GM18951 (cell line): ENCODE measurements around the gene LYST.
"Not testable (repeated sequence)": the region's sequence is repeated elsewhere in the genome, so short reads cannot be mapped to it uniquely, and the experiment has no call there.

ENCODE experiments used
- POLR2A ChIP-seq: IDR thresholded peaks from 4 replicates; pipeline ENCODE4 v1.6.1; 2011; ENCODE audit warnings: mild to moderate bottlenecking; ENCODE audit not compliant: insufficient read length, insufficient read depth; ENCODE audit errors: extremely low read depth
- in situ Hi-C: fragments of 300-500 bp; cut with MboI; formaldehyde crosslinking; loops from one replicate; pipeline ENCODE4 v1.12.0; 2022; ENCODE audit warnings: low sequenced_read_pairs, mixed read lengths, inconsistent platforms; ENCODE audit not compliant: unreplicated experiment

Gene LYST

GRCh38 chr1:235858766-235859165 is 7.9 kb downstream of the LYST start:
- no peak for TF ChIP-seq POLR2A
- in situ Hi-C loops: no loop called here

- in situ Hi-C loops: no loop called here
- no peak for TF ChIP-seq POLR2A
These were observed 8.9 kb downstream of the LYST start for GRCh38 chr1:235857756-235858155.

- in situ Hi-C loops: no loop called here
- TF ChIP-seq POLR2A: no peak
These were observed 10.8 kb downstream of the LYST start for GRCh38 chr1:235855811-235856429.

- in situ Hi-C loops: no loop called here
- TF ChIP-seq POLR2A: no peak
These were observed 12.4 kb downstream of the LYST start for GRCh38 chr1:235854347-235854746.

- no peak for TF ChIP-seq POLR2A
- in situ Hi-C loops: no loop called here
These were observed 13.1 kb downstream of the LYST start for GRCh38 chr1:235853653-235854052.

- TF ChIP-seq POLR2A: no peak
- in situ Hi-C loops: no loop called here
These were observed 13.8 kb downstream of the LYST start for GRCh38 chr1:235852887-235853286.

GRCh38 chr1:235851939-235852338 is 14.8 kb downstream of the LYST start:
- no peak for TF ChIP-seq POLR2A
- in situ Hi-C loops: no loop called here

- in situ Hi-C loops: not testable (repeated sequence)
These were observed 18.5 kb downstream of the LYST start for GRCh38 chr1:235848251-235848650.

GRCh38 chr1:235845656-235846107 is 21.0 kb downstream of the LYST start:
- in situ Hi-C loops: not testable (repeated sequence)

GRCh38 chr1:235844776-235845175 is 21.9 kb downstream of the LYST start:
- in situ Hi-C loops: no loop called here
- no peak for TF ChIP-seq POLR2A

- no peak for TF ChIP-seq POLR2A
- in situ Hi-C loops: no loop called here
These were observed 23.2 kb downstream of the LYST start for GRCh38 chr1:235843461-235843961.

GRCh38 chr1:235841938-235842545 is 24.7 kb downstream of the LYST start:
- TF ChIP-seq POLR2A: no peak
- in situ Hi-C loops: no loop called here

- in situ Hi-C loops: no loop called here
- TF ChIP-seq POLR2A: no peak
These were observed 28.7 kb downstream of the LYST start for GRCh38 chr1:235838021-235838420.

GRCh38 chr1:235835226-235835625 is 31.5 kb downstream of the LYST start:
- in situ Hi-C loops: no loop called here
- TF ChIP-seq POLR2A: no peak
